ENCODE results near the gene RNASE4.
"Not testable (repeated sequence)": the region's sequence is repeated elsewhere in the genome, so short reads cannot be mapped to it uniquely, and the experiment has no call there.

- not testable (repeated sequence) for TF ChIP-seq CTCF (conservative IDR thresholded peaks at IDR 0.05 in 1 of 2, IDR thresholded peaks at IDR 0.05 in 1 of 2; ENCODE audit: extremely low read depth in 1 of 2, insufficient read depth in 1 of 2, low read depth in 1 of 2, low read length in 2 of 2); EZH2 (IDR thresholded peaks at IDR 0.05; ENCODE audit: borderline replicate concordance, low read length)
Observed at GRCh38 chr14:20642755-20643154, 41.6 kb upstream of the RNASE4 start.

Measured in mammary epithelial cell (primary cell).